B cell (primary cell): ENCODE data around the gene PI4KA. TPM values are rescaled to one million over a fixed set of nuclear protein-coding genes. Genes with fewer than 3 reads are reported as not detected.

Experiments
- ATAC-seq: fragments of 200-7000 bp; cut with Tn5 transposase; one replicate; pipeline ENCODE4 v1.10.0; 2021; ENCODE audit warnings: low read depth, mild to moderate bottlenecking, moderate number of reproducible peaks, moderate library complexity
- CTCF ChIA-PET: fragments of 350-600 bp; sonication (Branson Sonifier 250); formaldehyde crosslinking; loops from one replicate; lab custom pipeline; 2021; ENCODE audit warnings: antibody characterized with exemption, inconsistent platforms; lab: Charles Lee
- POLR2A ChIA-PET: fragments of 350-600 bp; sonication (Branson Sonifier 250); formaldehyde crosslinking; loops from one replicate; lab custom pipeline; 2021; ENCODE audit warnings: antibody characterized with exemption; lab: Charles Lee
- DNase-seq: peaks from one replicate; pipeline ENCODE4 v3.0.0; 2013
- H2AFZ ChIP-seq: 2 replicates; pipeline ENCODE4 v1.6.1; 2012; ENCODE audit warnings: mild to moderate bottlenecking, low read depth, low read length; ENCODE audit not compliant: insufficient read depth, poor library complexity, severe bottlenecking
- H3K27ac ChIP-seq, 2 donors: 1 replicate in 1 of 2; 2 replicates in 1 of 2; pipeline ENCODE4 v1.5.1; 2012 to 2013; ENCODE audit warnings: low read length in 2 of 2, mild to moderate bottlenecking in 2 of 2, moderate library complexity in 1 of 2
- H3K27me3 ChIP-seq, 4 experiments: fragments of 200-600 bp in 1 of 4; sonication (generic) in 1 of 4; replicated peaks in 1 of 4; 1 replicate in 2 of 4; 2 replicates in 2 of 4; pipeline versions ENCODE4 v1.6.1 to v1.7.0; 2013 to 2016; ENCODE audit warnings: low read length in 3 of 4, mild to moderate bottlenecking in 2 of 4, mixed read lengths in 1 of 4, moderate library complexity in 1 of 4; ENCODE audit not compliant: insufficient read depth in 4 of 4, control insufficient read depth in 3 of 4; ENCODE audit errors: control extremely low read depth in 1 of 4
- H3K36me3 ChIP-seq, 2 experiments: replicated peaks in 1 of 2; 1 replicate in 1 of 2; 2 replicates in 1 of 2; pipeline versions ENCODE4 v1.6.1 to v1.7.1; 2013; ENCODE audit warnings: low read length in 1 of 2; ENCODE audit not compliant: insufficient read depth in 2 of 2, control insufficient read depth in 1 of 2; ENCODE audit errors: control extremely low read depth in 1 of 2, extremely low read depth in 1 of 2
- H3K4me1 ChIP-seq, 2 donors: fragments of 200-600 bp in 1 of 2; sonication (generic) in 1 of 2; 1 replicate in 1 of 2; 2 replicates in 1 of 2; pipeline versions ENCODE4 v1.5.1 to v1.6.1; 2013 to 2017; ENCODE audit warnings: low read length in 2 of 2; ENCODE audit not compliant: control insufficient read depth in 2 of 2, insufficient read depth in 2 of 2
- H3K4me2 ChIP-seq: replicated peaks from 2 replicates; pipeline ENCODE3; 2012; ENCODE audit warnings: mild to moderate bottlenecking, low read depth, low read length; ENCODE audit not compliant: poor library complexity, severe bottlenecking
- H3K4me3 ChIP-seq, 5 experiments: fragments of 200-600 bp in 1 of 5; sonication (generic) in 1 of 5; 1 replicate in 3 of 5; 2 replicates in 2 of 5; pipeline versions ENCODE4 v1.5.1 to v1.7.0; 2011 to 2016; ENCODE audit warnings: low read length in 4 of 5, mild to moderate bottlenecking in 4 of 5, low read depth in 2 of 5, control low read depth in 1 of 5, moderate library complexity in 1 of 5; ENCODE audit not compliant: insufficient read depth in 1 of 5; ENCODE audit errors: control extremely low read depth in 1 of 5, extremely low read depth in 1 of 5
- H3K79me2 ChIP-seq: fragments of 200-600 bp; sonication (generic); one replicate; pipeline ENCODE4 v1.6.0; 2016; ENCODE audit warnings: low read length; ENCODE audit not compliant: control insufficient read depth, insufficient read depth
- H3K9ac ChIP-seq: fragments of 200-600 bp; sonication (generic); 2 replicates; pipeline ENCODE4 v1.6.1; 2017; ENCODE audit warnings: mild to moderate bottlenecking, low read length, moderate library complexity
- H3K9me3 ChIP-seq, 3 donors: one replicate each; pipeline versions ENCODE4 v1.6.1 to v1.7.1; 2013; ENCODE audit warnings: low read length in 2 of 3; ENCODE audit not compliant: control insufficient read depth in 2 of 3, insufficient read depth in 1 of 3; ENCODE audit errors: control extremely low read depth in 1 of 3
- H4K20me1 ChIP-seq: 2 replicates; pipeline ENCODE4 v1.6.0; 2012; ENCODE audit warnings: mild to moderate bottlenecking, low read length; ENCODE audit not compliant: insufficient read depth, control insufficient read depth, poor library complexity, severe bottlenecking
- H3K27ac Mint-ChIP-seq: one replicate; pipeline ENCODE4 v1.8.0; 2021; ENCODE audit warnings: mixed read lengths
- H3K27me3 Mint-ChIP-seq: one replicate; pipeline ENCODE4 v1.8.0; 2021; ENCODE audit warnings: mixed read lengths
- H3K4me1 Mint-ChIP-seq: one replicate; pipeline ENCODE4 v1.8.0; 2021; ENCODE audit warnings: mixed read lengths
- H3K4me3 Mint-ChIP-seq: one replicate; pipeline ENCODE4 v1.8.0; 2021; ENCODE audit warnings: mixed read lengths
- H3K9me3 Mint-ChIP-seq: one replicate; pipeline ENCODE4 v1.8.0; 2022; ENCODE audit warnings: mixed read lengths; ENCODE audit not compliant: insufficient read depth
- CTCF ChIP-seq: fragments of 200-600 bp; IDR thresholded peaks from one replicate; pipeline ENCODE4 v1.8.0; 2022; ENCODE audit warnings: antibody characterized with exemption, mild to moderate bottlenecking
- EZH2 ChIP-seq: IDR thresholded peaks from 2 replicates; pipeline ENCODE4 v1.6.1; 2012; ENCODE audit warnings: borderline replicate concordance, low read depth, mild to moderate bottlenecking, moderate library complexity, low read length; ENCODE audit not compliant: insufficient read depth, poor library complexity, severe bottlenecking
- WGBS: methylation state at CpG from one replicate; pipeline ENCODE4 v1.1.5; 2013; ENCODE audit warnings: missing lambda C conversion rate; ENCODE audit not compliant: insufficient coverage; 5-methylcytosine and 5-hydroxymethylcytosine counted together
- intact Hi-C: fragments of 100-400 bp; cut with micrococcal nuclease; formaldehyde crosslinking; loops from one replicate; pipeline ENCODE4 v1.10.0; 2022
- polyA plus RNA-seq: library from polyadenylated mRNA; depleted of rRNA; stranded (reverse); fragments of >200 nt; gene quantifications from 2 replicates; pipeline ENCODE4 v1.2.3, GENCODE V29; 2012
- total RNA-seq, 2 donors: library from RNA; stranded (reverse); fragments of 120-200 nt in 1 of 2; gene quantifications; 1 replicate in 1 of 2; 2 replicates in 1 of 2; pipeline versions ENCODE4 v1.2.3 to v1.2.4, GENCODE V29; 2013 to 2022

PI4KA gene
- total and polyA plus RNA-seq, 2 donors (not counting 1 experiment from before 2014, with no cell fraction given) = 85.9 to 156 TPM

- no peaks in the 10 kb centered on the region for H4K20me1 ChIP-seq
- no peak overlapping the region for H3K4me2 ChIP-seq
- Mint-ChIP-seq H3K9me3 (no peaks in the 10 kb centered on the region), H3K27ac (no peak overlapping the region), H3K4me3 (no peak overlapping the region), H3K4me1 (no peaks in the 10 kb centered on the region), H3K27me3 (peaks cover 40% of the 10 kb centered on the region)
- no peaks in the 10 kb centered on the region for H3K36me3 ChIP-seq
- H3K4me1 ChIP-seq = no peaks in the 10 kb centered on the region
- H3K9me3 ChIP-seq = no peaks in the 10 kb centered on the region
- no peaks in the 10 kb centered on the region for H3K79me2 ChIP-seq
- no peak overlapping the region for H2AFZ ChIP-seq
- no peak overlapping the region for H3K9ac ChIP-seq
- H3K27ac ChIP-seq = no peak overlapping the region
- H3K27me3 ChIP-seq = peaks cover 0 to 22% (median 7%) of the 10 kb centered on the region in 4 experiments
- no CpG with 5 or more reads among the region's 3 CpGs for WGBS
- H3K4me3 ChIP-seq = no peak overlapping the region
- ChIA-PET POLR2A (no interaction called here), CTCF (interaction anchor here (1.7 kb wide), 1 partner anchor 69 kb away, joined by 3 read pairs; no protein-coding TSS in a partner anchor)
- ATAC-seq = no peak
- intact Hi-C loops = no loop called here
- TF ChIP-seq EZH2 (no peak), CTCF (no peak)
- DNase-seq = no peak
Measured at GRCh38 chr22:20672732-20673131, 185.9 kb downstream of the PI4KA start.

- Mint-ChIP-seq H3K27ac (no peak overlapping the region), H3K27me3 (peaks cover 35% of the 10 kb centered on the region), H3K4me3 (no peak overlapping the region), H3K4me1 (no peaks in the 10 kb centered on the region), H3K9me3 (no peaks in the 10 kb centered on the region)
- H3K27me3 ChIP-seq = peaks cover 0 to 22% (median 7%) of the 10 kb centered on the region in 4 experiments
- intact Hi-C loops = no loop called here
- H3K9ac ChIP-seq = no peak overlapping the region
- H3K36me3 ChIP-seq = no peaks in the 10 kb centered on the region
- ATAC-seq (no peak), DNase-seq (no peak)
- ChIA-PET POLR2A (no interaction called here), CTCF (interaction anchor here (1.7 kb wide), 1 partner anchor 69 kb away, joined by 3 read pairs; no protein-coding TSS in a partner anchor)
- no peak overlapping the region for H3K4me2 ChIP-seq
- H4K20me1 ChIP-seq = no peaks in the 10 kb centered on the region
- TF ChIP-seq CTCF = no peak
- no peak for TF ChIP-seq EZH2
- H3K27ac ChIP-seq = no peak overlapping the region
- WGBS = no CpG with 5 or more reads among the region's 5 CpGs
- no peaks in the 10 kb centered on the region for H3K9me3 ChIP-seq
- no peaks in the 10 kb centered on the region for H3K79me2 ChIP-seq
- H3K4me3 ChIP-seq = no peak overlapping the region
- H2AFZ ChIP-seq = no peak overlapping the region
- H3K4me1 ChIP-seq = no peaks in the 10 kb centered on the region
Measured at GRCh38 chr22:20672082-20672424, 186.6 kb downstream of the PI4KA start.
